Right cardiac atrium (tissue), 5 donors: ENCODE results near the gene PLEKHM2. TPM values are rescaled to one million over a fixed set of nuclear protein-coding genes. Genes with fewer than 3 reads are reported as not detected.

Experiments used
- ATAC-seq, 2 donors: fragments of 200-7000 bp; cut with Tn5 transposase; one replicate each; pipeline versions ENCODE4 v1.8.0 to v1.9.1; 2020; ENCODE audit warnings: moderate library complexity in 2 of 2, mild to moderate bottlenecking in 1 of 2
- DNase-seq, 3 donors: peaks; one replicate each; pipeline ENCODE4 v3.0.0-alpha.2; 2020
- H3K27ac ChIP-seq: one replicate; pipeline ENCODE4 v1.5.1; 2013; ENCODE audit warnings: mild to moderate bottlenecking, low read length, control low read depth, moderate library complexity
- H3K27me3 ChIP-seq: one replicate; pipeline ENCODE4 v1.6.1; 2013; ENCODE audit not compliant: control insufficient read depth, insufficient read depth
- H3K4me1 ChIP-seq: one replicate; pipeline ENCODE4 v1.6.1; 2013; ENCODE audit warnings: low read length; ENCODE audit not compliant: control insufficient read depth, insufficient read depth
- H3K4me3 ChIP-seq: one replicate; pipeline ENCODE4 v1.5.1; 2013; ENCODE audit warnings: low read length, control low read depth
- H3K9me3 ChIP-seq: one replicate; pipeline ENCODE4 v1.6.1; 2013; ENCODE audit warnings: low read length; ENCODE audit not compliant: control insufficient read depth
- WGBS: extraction: QIAGEN DNeasy Blood & Tissue Kit; methylation state at CpG from one replicate; pipeline ENCODE4 v1.1.7; 2013; 5-methylcytosine and 5-hydroxymethylcytosine counted together
- intact Hi-C, 4 donors: fragments of 100-400 bp; cut with DNase I; formaldehyde crosslinking; loops; one replicate each; pipeline versions ENCODE4 v1.11.0 to v1.14.0; 2022 to 2023
- polyA plus RNA-seq: library from polyadenylated mRNA; stranded (reverse); fragments of 200-250 nt; gene quantifications from one replicate; pipeline ENCODE4 v1.2.3, GENCODE V29; 2013
- total RNA-seq, 4 donors: library from RNA; stranded (reverse); fragmentation: NEBNext Ultra II Directional; extraction: Animal tissue kit (Norgen Biotek cat#: 25700); gene quantifications; one replicate each; pipeline ENCODE4 v1.2.1, GENCODE V29; 2021
- donor health status: healthy with polysubstance abuse.
- donor health status: DM: no; HTN: yes; CAD: no.
- donor health status: DM: no; HTN: no; CAD: no.
- donor health status: DM: no; HTN: yes; CAD: no; lungs with severe emphysema.
- donor health status: DM: yes; HTN: yes; CAD: no.

The PLEKHM2 gene
- total and polyA plus RNA-seq, 5 donors: 71.8 to 85.1 (median 73.4) TPM

GRCh38 chr1:15756143-15757015 lies 72.3 kb downstream of the PLEKHM2 start:
- intact Hi-C loops: no loop called here
- H3K4me3 ChIP-seq: no peak overlapping the region
- H3K27ac ChIP-seq: no peak overlapping the region
- peaks cover 7% of the 10 kb centered on the region for H3K4me1 ChIP-seq
- no peaks in the 10 kb centered on the region for H3K27me3 ChIP-seq
- WGBS: 63% methylated on average over 21 of the region's 21 CpGs
- no peak for ATAC-seq
- DNase-seq: no peak
- H3K9me3 ChIP-seq: no peaks in the 10 kb centered on the region

- Histone ChIP-seq H3K27ac (no peak overlapping the region), H3K27me3 (no peaks in the 10 kb centered on the region), H3K4me3 (no peak overlapping the region), H3K4me1 (peaks cover 7% of the 10 kb centered on the region), H3K9me3 (no peaks in the 10 kb centered on the region)
- ATAC-seq (no peak), DNase-seq (no peak)
- 81% methylated on average over 9 of the region's 9 CpGs for whole genome bisulfite sequencing
- intact Hi-C loops: no loop called here
These were observed 73.0 kb downstream of the PLEKHM2 start for GRCh38 chr1:15757016-15757543.

GRCh38 chr1:15757575-15758342 lies 73.6 kb downstream of the PLEKHM2 start:
- intact Hi-C loops: no loop called here
- peak in 1 of 3 donors; percentile 72 for DNase-seq
- H3K4me1 ChIP-seq: peaks cover 7% of the 10 kb centered on the region
- peak; percentile 10 to 11 for ATAC-seq
- H3K4me3 ChIP-seq: peak overlapping the region; percentile 97
- 17% methylated on average over 24 of the region's 24 CpGs for WGBS
- no peak overlapping the region for H3K27ac ChIP-seq
- H3K27me3 ChIP-seq: no peaks in the 10 kb centered on the region
- H3K9me3 ChIP-seq: no peaks in the 10 kb centered on the region

- peak within 1 kb of the TSS; percentile 86 for H3K27ac ChIP-seq
- ATAC-seq (peak; percentile 19 to 22), DNase-seq (peak in 1 of 3 donors; percentile 78)
- peak within 1 kb of the TSS; percentile 97 for H3K4me3 ChIP-seq
- 2% methylated on average over 52 of the region's 58 CpGs for WGBS
- H3K9me3 ChIP-seq: no peaks in the 10 kb centered on the region
- no peaks in the 10 kb centered on the region for H3K27me3 ChIP-seq
- peaks cover 7% of the 10 kb centered on the region for H3K4me1 ChIP-seq
- intact Hi-C loops: no loop called here
These were observed 74.3 kb downstream of the PLEKHM2 start, which contains the start of gene FBLIM1 for GRCh38 chr1:15758343-15758931. Gene FBLIM1 (plus strand): TSS chr1:15758795. CDS start chr1:15764984, 6,189 bp downstream.

- Histone ChIP-seq H3K27ac (peak overlapping the region; percentile 86), H3K4me3 (peak overlapping the region; percentile 97), H3K27me3 (no peaks in the 10 kb centered on the region), H3K9me3 (no peaks in the 10 kb centered on the region), H3K4me1 (peaks cover 7% of the 10 kb centered on the region)
- 2% methylated on average over 58 of the region's 58 CpGs for WGBS
- DNase-seq: no peak
- peak; percentile 5 to 6 for ATAC-seq
- intact Hi-C loops: no loop called here
These were observed 75.0 kb downstream of the PLEKHM2 start for GRCh38 chr1:15758953-15759661.

GRCh38 chr1:15760520-15761211 lies 76.5 kb downstream of the PLEKHM2 start:
- intact Hi-C loops: no loop called here
- peak overlapping the region; percentile 90 for H3K27ac ChIP-seq
- peak overlapping the region; percentile 24 for H3K4me3 ChIP-seq
- no peaks in the 10 kb centered on the region for H3K27me3 ChIP-seq
- no peaks in the 10 kb centered on the region for H3K9me3 ChIP-seq
- WGBS: 14% methylated on average over 12 of the region's 12 CpGs
- H3K4me1 ChIP-seq: peaks cover 11% of the 10 kb centered on the region
- DNase-seq (peak; percentile 70 to 85 (median 82)), ATAC-seq (peak; percentile 35 to 43)

GRCh38 chr1:15761366-15762128 lies 77.4 kb downstream of the PLEKHM2 start:
- peak overlapping the region; percentile 90 for H3K27ac ChIP-seq
- ATAC-seq: peak; percentile 15 to 32
- WGBS: 37% methylated on average over 8 of the region's 8 CpGs
- peak in 1 of 3 donors; percentile 74 for DNase-seq
- no peaks in the 10 kb centered on the region for H3K27me3 ChIP-seq
- intact Hi-C loops: no loop called here
- H3K9me3 ChIP-seq: no peaks in the 10 kb centered on the region
- no peak overlapping the region for H3K4me3 ChIP-seq
- H3K4me1 ChIP-seq: peaks cover 11% of the 10 kb centered on the region

GRCh38 chr1:15762546-15762945 lies 78.4 kb downstream of the PLEKHM2 start:
- peaks cover 11% of the 10 kb centered on the region for H3K4me1 ChIP-seq
- peak overlapping the region; percentile 21 for H3K27ac ChIP-seq
- no peak for ATAC-seq
- no peak for DNase-seq
- H3K27me3 ChIP-seq: no peaks in the 10 kb centered on the region
- no peaks in the 10 kb centered on the region for H3K9me3 ChIP-seq
- H3K4me3 ChIP-seq: no peak overlapping the region
- WGBS: 57% methylated on average over 10 of the region's 10 CpGs
- intact Hi-C loops: no loop called here

- Histone ChIP-seq H3K27me3 (no peaks in the 10 kb centered on the region), H3K4me1 (peaks cover 11% of the 10 kb centered on the region), H3K9me3 (no peaks in the 10 kb centered on the region), H3K4me3 (no peak overlapping the region), H3K27ac (peak overlapping the region; percentile 26)
- DNase-seq (no peak), ATAC-seq (no peak)
- intact Hi-C loops: no loop called here
- 55% methylated on average over 10 of the region's 10 CpGs for WGBS
These were observed 80.2 kb downstream of the PLEKHM2 start for GRCh38 chr1:15764269-15764764.
